Astrocyte of the cerebellum (primary cell): ENCODE data around the gene TFDP1.

ENCODE experiments used
- DNase-seq: peaks from one replicate; pipeline ENCODE4 v3.0.0-alpha.2; 2011; ENCODE audit warnings: low read depth
- H3K4me3 ChIP-seq: 2 replicates; pipeline ENCODE4 v1.5.1; 2011; ENCODE audit warnings: mild to moderate bottlenecking, low read depth, low read length, moderate library complexity
- CTCF ChIP-seq: IDR thresholded peaks from 2 replicates; pipeline ENCODE4 v1.5.1; 2012; ENCODE audit warnings: low read length, low read depth, moderate library complexity, mild to moderate bottlenecking; ENCODE audit errors: missing control alignments
- in situ Hi-C: cut with HindIII; loops from 2 replicates; pipeline ENCODE4 v1.10.0; 2017; ENCODE audit warnings: low sequenced_read_pairs

The TFDP1 gene

GRCh38 chr13:113608967-113609533 lies 24.5 kb downstream of the TFDP1 start:
- in situ Hi-C loops = no loop called here
- no peak for TF ChIP-seq CTCF
- no peak overlapping the region for H3K4me3 ChIP-seq
- DNase-seq = no peak

GRCh38 chr13:113609616-113610015 lies 25.1 kb downstream of the TFDP1 start:
- H3K4me3 ChIP-seq = no peak overlapping the region
- in situ Hi-C loops = no loop called here
- no peak for DNase-seq
- no peak for TF ChIP-seq CTCF

GRCh38 chr13:113610266-113610665 lies 25.7 kb downstream of the TFDP1 start:
- no peak for DNase-seq
- TF ChIP-seq CTCF = no peak
- in situ Hi-C loops = no loop called here
- H3K4me3 ChIP-seq = no peak overlapping the region

GRCh38 chr13:113611996-113612395 lies 27.4 kb downstream of the TFDP1 start:
- DNase-seq = no peak
- in situ Hi-C loops = no loop called here

GRCh38 chr13:113612607-113613006 lies 28.1 kb downstream of the TFDP1 start:
- in situ Hi-C loops = no loop called here
- H3K4me3 ChIP-seq = no peak overlapping the region
- DNase-seq = no peak
- no peak for TF ChIP-seq CTCF

More at GRCh38 chr13:113611996-113612395, 27.4 kb downstream of the TFDP1 start:
- H3K4me3 ChIP-seq = no peak overlapping the region
- TF ChIP-seq CTCF = no peak

GRCh38 chr13:113613789-113614379 lies 29.3 kb downstream of the TFDP1 start:
- no peak overlapping the region for H3K4me3 ChIP-seq
- in situ Hi-C loops = no loop called here
- no peak for DNase-seq
- no peak for TF ChIP-seq CTCF
